Activated T-helper 9 cell treated with anti-CD3 and anti-CD28 coated beads, Interleukin-2, amount 50 U/mL, for 16 hours (primary cell): Measurements from ENCODE around the gene GYPB.
"Not testable (repeated sequence)": the region's sequence is repeated elsewhere in the genome, so short reads cannot be mapped to it uniquely, and the experiment has no call there.

Experiments used
- DNase-seq: peaks from one replicate; pipeline ENCODE4 v3.0.0-alpha.2; 2020; ENCODE audit warnings: low read depth

Gene GYPB

DNA sequence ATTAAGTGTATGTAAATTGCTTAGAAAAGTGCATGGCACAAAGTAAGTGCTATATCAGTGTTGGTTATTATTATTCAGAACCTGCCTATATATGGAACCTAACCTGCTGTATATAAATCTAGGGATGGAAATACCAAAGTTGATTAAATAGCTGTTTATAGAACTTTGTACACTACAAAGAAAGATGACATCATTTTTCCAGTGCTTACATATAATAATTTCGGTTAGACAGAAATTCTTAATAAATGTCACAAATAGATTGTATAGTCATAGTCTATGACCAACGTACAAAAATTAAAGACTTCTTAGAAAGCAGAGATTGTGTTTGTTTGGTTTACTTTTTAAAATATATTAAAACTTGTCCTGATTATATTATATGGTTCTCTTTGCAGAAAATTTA lies 4.4 kb downstream of the GYPB start:
- DNase-seq = no peak

DNA sequence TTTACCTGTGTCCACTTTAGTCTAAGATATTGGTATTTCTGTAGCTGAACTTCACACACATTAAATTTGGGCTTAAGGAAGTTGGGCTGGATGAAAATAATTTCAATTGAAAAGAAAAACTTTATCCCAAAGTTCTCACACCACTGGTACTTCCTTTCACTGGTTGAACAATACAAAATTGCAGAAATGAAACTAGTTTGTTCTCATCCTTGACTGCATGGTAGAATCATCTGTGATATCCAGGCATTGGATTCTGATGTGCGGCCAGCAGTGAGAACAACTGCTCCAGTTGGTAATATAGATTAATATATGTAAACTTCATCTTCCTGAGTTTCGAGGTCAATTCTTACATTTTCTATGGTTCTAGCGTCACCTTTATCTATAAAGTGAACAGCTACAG lies 10.6 kb downstream of the GYPB start:
- not testable (repeated sequence) for DNase-seq

DNA sequence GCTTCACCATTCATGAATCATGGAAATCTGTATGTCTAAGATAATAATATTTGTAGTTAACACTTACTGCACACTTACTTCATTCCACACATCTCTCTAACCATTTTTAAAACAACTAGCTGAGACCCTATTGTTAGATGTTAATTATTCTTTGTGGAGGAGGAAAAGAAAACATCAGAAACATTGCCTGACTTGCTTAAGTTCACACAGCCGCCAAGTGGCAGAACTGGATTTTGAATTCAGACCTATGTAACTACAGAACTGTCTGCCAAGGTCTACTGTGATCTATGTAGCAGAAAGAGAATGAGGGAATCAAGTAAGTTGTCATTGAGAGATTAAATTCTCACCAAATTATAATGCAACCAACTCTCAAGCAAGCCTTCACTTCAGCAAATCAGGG lies 11.2 kb downstream of the GYPB start:
- not testable (repeated sequence) for DNase-seq

DNA sequence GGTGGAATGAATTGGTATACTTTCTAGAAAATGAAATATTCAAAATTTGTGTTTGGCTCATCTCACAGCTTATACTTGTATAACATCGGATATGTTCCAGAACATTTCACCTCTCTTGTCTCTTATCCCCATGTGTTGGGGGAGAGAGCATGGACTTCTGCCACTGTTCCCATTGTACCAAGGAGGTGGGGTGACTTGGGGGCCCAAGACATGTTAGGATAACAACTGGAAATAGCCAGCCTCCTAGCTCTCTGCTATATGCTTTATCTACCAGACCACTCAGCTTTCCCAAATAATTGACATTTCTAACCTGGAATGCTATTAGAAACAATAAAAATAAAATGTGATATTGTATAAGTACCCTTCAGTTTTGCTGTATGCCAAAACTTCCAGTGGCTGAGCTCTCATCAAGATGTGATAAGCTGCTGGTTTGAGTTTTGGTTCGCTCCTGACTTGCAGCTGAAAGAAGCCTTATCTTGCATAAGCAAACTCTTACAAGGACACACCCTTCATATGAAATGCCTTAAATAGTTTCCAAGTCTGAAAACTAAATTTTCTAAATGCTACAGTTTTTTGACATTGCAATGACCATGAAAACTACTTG lies 12.9 kb downstream of the GYPB start:
- not testable (repeated sequence) for DNase-seq

DNA sequence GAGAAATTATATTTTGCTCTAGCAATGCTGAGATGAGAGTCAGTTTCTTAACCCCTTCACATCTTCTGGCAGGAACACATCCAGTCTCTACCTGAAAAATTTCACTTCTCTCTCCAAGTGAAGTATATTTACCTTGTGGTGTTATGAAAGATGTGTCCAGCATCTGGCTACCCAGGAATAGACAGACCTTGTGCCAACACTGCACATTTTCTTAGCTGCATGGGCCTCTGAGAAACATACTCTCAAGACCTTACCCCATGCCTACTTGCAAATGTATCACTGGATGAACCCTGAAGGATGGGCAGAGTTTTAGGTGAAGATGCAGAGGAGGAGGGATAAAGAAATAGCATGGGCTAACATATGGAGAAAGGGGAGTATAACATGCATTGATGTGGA lies 13.6 kb downstream of the GYPB start:
- DNase-seq = not testable (repeated sequence)

DNA sequence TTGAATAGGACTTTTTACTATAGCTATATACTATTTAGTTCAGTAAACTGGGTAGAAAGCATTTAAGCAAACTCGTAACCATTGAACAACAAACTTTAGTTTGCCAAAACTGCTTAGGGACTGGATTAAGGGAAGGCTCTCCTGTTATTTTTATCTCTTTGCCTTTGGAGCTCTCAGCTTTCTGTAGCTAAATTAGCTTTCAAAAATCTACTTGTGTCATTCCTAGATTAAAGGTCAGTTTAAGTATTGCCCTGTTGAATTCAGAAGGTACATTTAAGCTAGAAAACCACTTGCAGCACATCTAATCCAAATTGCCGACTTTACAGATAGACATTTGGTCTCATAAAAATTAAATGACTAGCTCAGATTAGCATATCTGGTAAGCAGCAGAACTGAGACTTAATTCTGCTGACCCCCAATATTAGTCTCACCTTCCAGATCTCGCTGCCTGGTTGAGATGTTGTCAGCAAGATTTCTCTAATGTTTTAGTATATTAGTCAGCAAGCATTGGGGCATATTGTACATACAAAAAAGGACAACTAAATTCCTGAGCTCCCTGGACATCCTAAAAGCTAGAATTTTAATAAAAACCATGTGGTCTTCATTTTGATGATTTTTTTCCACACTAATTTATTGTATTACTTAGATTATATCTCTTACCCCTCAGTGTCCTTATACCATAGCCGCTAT lies 14.2 kb downstream of the GYPB start:
- DNase-seq = not testable (repeated sequence)

DNA sequence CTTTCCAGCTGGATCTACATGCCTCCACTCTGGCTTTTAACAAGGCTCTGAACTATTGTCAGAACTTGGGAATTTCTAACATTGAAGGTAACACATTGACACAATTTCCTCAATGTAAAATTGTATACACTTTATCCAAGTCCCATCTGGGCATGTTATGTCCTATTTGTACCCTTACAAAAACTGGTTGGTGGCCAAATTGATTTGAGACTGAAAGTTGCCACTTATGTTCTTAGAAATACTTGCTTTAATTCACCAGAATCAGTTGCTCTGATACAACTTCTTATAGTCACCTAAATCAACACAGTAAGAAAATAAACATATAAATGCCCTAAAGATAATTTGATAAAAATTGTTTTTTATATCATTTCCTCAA lies 15.3 kb downstream of the GYPB start:
- not testable (repeated sequence) for DNase-seq

DNA sequence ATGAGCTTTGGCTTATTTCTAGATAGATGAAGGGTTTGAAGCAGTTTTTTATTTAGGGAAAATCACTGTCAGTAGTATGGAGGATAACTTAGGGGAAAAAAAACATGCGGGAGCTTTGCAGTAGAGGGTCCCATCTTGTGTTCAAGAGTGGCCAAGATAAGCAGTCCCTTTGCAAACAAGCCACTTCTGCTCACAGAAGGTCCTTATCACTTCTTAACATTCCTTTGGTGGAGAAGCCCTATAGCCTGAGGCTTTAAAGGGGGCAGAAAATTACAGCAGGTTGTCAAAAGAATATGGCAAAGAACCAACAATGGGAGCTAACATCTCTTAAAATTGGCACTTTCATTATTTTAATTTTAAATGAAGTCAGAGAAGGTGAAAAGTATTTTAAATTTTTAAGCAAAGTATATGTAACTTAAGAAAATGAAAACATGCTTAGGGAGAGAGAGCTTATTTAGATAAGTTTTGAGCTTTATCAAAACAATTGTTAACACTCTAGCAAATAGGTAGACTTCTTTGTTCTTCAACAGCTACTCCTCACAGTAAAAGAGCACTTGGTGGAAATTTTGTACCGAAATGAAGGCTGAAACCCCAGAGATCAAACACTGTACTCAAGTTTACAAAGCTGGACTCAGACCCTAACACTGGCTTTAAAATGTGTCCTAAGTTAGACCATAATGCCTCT lies 15.8 kb downstream of the GYPB start:
- DNase-seq = not testable (repeated sequence)

DNA sequence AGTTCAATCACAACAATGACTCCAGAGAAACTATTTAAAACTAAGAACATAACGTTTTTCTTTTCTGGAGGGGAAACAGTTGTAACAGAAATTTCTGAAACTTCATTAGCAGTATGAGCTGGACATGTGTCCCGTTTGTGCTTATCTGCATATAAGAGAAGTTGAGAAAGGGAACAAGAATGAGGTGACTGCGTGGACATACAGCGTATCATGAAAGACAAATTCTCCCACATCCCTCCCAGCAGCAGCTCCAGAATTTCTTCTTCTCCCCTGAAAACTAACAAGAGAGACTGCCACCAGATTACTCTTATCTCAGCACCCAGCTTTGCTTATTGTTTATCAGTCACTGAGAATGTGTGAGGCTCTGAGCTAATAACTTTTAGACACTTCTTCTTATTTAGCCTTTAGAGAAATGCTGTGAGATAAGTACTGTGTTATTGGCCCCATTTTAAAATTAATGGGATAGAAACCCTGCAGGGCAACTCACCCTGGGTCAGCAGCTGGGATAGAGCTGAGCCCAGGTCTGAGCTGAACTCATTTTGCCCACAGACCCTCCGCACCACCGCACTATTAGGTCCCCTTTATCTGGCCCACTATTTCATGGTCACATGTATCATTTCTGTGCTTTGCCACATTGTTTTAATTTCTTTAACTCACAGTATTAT lies 18.7 kb downstream of the GYPB start:
- not testable (repeated sequence) for DNase-seq

DNA sequence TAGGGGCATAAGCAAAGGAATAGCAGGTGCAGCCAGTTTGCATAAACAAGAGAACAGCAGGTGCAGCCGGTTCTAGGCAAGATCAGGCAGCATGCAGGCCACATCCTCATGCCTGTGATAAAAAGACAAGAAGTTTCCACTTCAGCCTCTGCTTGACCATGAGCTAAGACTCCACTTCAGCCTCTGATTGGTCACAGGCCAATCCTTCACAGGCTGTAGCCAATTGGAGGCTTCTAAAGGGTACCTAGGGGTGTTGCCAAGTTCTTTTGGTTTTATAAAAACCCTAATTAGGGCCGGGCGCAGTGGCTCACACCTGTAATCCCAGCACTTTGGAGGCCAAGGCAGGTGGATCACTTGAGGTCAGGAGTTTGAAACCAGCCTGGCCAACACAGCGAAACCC lies 23.0 kb downstream of the GYPB start:
- not testable (repeated sequence) for DNase-seq

DNA sequence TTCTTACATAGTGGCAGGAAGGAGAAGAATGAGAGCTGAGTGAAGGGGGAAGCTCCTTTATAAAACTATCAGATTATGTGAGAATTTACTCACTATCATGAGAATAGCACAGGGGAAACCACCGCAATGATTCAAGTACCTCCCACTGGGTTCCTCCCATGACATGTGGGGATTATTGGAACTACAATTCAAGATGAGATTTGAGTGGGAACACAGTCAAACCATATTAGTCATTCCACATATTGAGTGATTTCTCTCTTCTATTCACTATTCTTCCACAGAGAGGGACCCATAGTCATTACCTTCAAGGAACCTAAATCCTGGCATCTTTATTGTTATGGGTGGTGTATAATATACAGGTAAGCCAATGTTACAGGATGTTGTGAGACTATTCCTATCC lies 27.4 kb downstream of the GYPB start:
- DNase-seq = not testable (repeated sequence)

DNA sequence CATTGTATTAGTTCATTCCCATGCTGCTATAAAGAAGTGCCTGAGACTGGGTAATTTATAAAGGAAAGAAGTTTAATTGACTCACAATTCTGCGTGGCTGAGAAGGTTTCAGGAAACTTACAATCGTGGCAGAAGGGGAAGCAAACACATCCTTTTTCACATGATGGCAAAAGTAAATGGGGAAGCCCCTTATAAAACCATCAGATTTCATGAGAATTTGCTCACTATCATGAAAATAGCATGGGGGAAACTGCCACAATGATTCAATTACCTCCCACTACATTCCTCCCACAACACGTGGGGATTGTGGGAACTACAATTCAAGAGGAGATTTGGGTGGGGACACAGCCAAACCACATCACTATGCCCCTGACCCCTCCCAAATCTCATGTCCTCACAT lies 28.5 kb downstream of the GYPB start:
- DNase-seq = not testable (repeated sequence)

DNA sequence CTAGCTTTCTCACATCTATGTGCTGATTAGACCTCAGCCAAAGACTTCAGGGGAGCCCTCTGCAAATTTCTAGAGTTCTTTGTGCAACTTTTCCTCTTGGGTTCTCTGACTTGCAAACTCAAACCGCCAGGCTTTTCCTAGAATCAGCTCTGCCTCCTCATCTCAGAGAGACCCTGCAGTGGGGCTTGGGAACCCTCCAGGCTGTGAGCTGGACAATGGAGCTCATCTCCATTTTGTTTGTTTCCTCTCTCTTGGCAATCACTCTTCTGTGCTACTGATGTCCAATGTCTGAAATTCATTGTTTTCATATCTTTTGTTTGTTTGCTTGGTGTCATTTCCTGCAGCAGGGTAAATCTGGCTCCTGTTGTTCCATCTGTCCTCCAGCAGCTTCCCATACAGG lies 33.0 kb downstream of the GYPB start:
- no peak for DNase-seq

DNA sequence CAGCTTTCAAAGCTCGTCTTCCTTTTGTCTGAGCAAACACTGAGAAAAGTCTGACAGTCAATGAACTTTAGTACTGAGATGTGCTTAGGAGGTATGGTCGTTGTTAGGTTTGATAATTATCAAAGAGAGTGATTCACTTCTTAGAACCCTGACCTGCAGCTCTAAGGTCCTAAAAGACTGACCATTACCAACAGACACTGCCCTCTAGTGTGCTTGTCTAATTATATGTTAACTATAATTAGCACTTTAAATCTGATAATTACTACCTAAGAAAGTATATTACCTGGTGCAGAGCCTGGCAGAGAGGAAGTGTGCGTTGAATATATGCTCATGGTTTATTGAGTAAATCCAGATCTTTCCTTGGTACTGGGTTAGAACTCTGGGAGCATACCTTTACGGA lies 38.4 kb downstream of the GYPB start:
- not testable (repeated sequence) for DNase-seq

DNA sequence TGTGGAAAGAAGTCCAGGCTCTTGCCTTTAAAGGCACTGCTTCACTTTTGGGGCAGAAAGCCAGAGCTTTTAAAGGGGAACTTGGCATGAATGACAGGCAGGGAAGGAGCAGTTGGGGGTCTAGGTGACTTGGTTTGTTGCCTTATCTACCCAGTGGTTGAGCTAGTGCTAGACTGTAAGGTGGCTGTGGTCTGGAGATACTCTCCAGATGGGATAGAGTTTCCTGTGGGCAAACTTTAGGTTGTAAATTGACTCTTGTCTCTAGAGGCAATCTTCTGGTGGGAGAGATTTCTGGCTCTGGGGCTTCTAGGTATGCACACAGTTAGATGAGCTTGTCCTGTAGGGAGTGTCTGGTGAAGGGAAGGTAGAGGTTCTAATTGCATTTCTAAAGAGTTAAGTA lies 43.7 kb downstream of the GYPB start:
- DNase-seq = not testable (repeated sequence)

DNA sequence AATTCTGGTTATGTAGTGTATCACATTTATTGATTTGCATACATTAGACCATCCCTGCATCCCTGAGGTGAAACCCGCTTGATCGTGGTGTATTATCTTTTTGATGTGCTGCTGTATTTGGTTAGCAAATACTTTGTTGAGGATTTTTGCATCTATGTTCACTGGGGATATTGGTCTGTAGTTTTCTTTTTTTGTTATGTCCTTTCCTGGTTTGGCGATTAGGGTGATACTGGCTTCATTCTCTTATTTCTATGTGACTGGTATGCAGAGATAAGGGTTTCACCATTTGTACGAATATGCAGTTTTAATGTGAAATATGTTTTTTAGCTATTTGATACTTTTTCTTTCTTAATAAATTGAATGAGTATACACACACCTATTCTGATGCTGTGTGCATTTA lies 45.2 kb downstream of the GYPB start:
- not testable (repeated sequence) for DNase-seq

DNA sequence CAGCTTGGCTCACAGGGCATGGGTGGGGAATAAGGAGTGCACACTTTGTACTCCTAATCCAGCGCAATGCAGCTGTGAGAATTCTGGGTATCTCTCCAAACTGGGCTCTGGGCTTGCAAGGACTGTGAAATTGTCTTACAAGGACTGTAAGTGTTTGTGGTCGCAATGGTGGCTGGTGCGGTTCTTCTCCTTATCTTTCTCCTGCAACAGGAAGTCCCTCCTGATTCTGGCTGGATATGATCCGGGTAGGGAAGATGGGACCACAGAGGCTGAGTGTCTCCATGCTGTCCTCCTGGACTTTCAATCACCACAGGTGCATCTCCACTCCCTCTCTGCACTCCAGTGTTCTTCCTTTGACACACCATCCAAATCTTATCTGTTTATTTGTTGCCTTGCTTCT lies 58.1 kb downstream of the GYPB start:
- no peak for DNase-seq

DNA sequence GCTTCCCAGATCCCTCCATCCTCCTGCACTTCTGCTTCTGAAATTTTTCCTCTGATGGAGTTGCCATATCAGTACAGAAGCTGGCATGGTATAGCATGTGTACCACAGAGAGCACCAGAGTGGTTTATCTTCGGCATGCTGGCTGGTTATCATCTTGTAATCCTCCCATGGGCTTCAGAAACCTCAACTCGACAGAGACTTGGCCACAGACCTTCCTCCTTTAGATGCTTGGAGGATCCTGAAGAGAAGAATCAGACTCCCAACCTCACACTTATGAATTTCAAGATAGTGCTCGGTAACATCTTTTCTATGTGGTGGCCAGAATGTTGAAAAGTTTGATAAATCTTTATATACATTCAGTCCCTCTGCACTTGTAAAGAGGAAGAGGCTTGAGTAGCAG lies 63.9 kb downstream of the GYPB start:
- not testable (repeated sequence) for DNase-seq

DNA sequence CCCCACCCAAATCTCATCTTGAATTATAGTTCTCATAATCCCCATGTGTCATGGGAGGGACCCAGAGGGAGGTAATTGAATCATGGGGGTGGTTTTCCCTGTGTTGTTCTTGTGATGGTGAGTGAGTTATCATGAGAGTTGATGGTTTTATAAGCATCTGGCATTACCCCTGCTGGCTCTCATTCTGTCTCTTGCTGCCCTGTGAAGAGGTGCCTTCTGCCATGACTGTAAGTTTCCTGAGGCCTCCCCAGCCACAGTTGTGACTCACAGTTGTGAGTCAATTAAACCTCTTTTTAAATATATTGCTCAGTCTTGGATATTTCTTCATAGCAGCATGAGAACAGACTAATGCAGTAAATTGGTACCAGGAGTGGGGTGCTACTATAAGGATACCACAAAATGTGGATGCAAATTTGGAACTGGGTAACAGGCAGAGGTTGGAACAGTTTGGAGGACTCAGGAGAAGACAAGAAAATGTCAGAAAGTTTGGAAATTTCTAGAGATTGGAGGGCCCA lies 67.7 kb downstream of the GYPB start:
- not testable (repeated sequence) for DNase-seq

DNA sequence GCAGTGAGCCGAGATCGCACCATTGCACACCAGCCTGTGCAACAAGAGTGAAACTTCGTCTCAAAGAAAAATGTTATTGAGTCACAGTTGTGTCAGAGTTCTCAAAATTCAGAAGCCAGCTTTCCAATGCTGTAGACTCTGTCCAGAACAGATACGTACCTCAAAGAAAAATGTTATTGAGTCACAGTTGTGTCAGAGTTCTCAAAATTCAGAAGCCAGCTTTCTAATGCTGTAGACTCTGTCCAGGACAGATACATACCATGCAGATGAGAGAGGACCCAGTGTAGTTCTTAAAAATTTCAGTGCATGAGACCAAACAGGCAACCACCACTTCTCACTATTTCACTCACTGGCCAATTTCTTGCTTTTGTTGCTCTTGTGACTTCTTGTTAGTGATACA lies 68.2 kb downstream of the GYPB start:
- DNase-seq = not testable (repeated sequence)

DNA sequence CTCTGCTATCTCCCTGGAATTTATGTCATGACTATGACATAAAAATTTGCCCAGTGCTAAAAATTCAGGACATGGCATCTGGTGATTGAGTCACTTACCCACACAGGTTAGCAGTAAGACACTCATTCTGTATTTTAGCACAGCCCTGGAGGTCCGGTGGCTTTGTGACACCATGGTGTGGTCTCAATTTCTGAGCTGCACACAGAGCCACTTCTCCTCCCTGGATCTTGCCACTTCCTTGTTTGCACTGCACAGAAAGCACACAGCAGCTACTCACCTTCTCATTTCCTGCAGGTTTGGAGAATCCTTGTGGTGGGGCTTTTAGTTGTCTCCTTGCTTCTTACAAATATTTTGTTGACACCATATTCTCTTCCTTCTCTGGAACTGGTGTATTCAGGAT lies 69.0 kb downstream of the GYPB start:
- not testable (repeated sequence) for DNase-seq

DNA sequence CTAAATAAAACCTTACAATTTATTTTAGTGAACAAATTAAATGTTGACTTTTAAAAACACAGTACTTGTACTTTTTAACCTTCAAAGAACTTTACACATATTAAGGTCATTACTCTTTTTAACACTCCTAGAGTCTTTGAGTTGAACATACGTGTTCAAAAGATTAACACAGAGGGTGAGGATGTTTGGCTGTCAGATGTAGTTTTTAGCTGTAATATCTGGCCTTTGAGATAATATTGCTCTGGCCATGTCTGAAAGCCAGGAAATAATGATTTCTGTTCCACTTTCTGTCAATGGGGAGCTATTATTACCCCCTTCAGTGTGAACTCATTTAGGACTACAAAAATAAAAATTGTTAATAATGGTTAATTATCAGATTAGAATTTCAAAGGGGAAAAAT lies 71.7 kb downstream of the GYPB start:
- not testable (repeated sequence) for DNase-seq
